Measurements from ENCODE around the gene GMPR2. TPM values are rescaled to one million over a fixed set of nuclear protein-coding genes. Genes with fewer than 3 reads are reported as not detected.
A peak's percentile ranks its signal among the peaks of the same experiment; 100 is the strongest.

The GMPR2 gene
- total RNA-seq (10 to 100 TPM; 24.3 to 37.0 (median 28.6) TPM), polyA plus RNA-seq (10 to 100 TPM; 23.6 to 48.1 TPM)

DNA sequence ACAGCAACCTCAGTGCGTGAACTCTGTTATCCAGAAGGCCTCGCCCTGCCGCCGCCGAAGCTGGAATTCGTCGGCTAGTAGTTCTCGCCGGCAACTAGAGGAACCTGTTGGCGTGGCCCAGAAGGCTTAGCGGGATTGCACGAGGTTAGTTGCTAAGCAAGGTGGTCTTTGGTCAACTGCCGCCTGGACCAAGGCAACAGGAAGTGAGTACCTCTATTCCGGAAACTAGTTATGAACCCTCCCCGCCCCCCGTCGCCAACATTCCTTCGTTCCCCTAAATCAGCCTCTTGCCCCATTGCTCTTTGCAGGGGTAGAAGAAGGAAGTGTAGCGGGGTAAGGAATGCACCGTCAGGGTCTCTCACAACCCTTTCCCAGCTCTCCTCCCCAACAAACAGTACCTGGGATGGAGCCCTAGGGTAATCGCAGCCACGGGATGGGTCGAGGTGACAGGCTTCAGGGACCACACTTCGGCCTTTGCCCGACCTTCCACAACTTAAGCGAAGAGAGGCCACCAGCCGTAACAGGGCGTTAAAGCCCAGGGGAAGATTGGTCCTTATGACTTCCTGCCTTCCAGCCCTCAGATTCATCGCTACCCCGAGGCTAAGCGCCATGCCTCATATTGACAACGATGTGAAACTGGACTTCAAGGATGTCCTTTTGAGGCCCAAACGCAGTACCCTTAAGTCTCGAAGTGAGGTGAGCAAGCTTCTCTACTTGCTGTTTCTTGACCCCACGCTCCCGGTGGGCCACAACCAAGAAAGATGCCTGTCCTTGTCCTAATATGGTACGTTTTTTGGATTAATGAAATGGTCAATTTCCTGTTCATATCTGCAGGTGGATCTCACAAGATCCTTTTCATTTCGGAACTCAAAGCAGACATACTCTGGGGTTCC, at the start of gene GMPR2:
TSS of gene GMPR2 (plus strand) at position 285 of the 893 bp plus-strand sequence. CDS start at position 610, 325 bp downstream.
- H3K36me3 ChIP-seq = peaks cover 5 to 19% (median 11%) of the 10 kb centered on the region in 3 donors
- intact Hi-C loops (cut with DNase I) = no loop called here
- H3K27ac ChIP-seq = peak within 1 kb of the TSS; percentile 67 to 89 (median 76)
- H3K4me3 ChIP-seq = peak within 1 kb of the TSS; percentile 33 to 95 (median 76)
- 2 to 3% methylated on average over 37 to 38 of the region's 38 CpGs for WGBS, 2 donors
- H3K4me1 ChIP-seq = peaks cover 7 to 17% (median 13%) of the 10 kb centered on the region in 3 donors
- TF ChIP-seq, protein P1, sequence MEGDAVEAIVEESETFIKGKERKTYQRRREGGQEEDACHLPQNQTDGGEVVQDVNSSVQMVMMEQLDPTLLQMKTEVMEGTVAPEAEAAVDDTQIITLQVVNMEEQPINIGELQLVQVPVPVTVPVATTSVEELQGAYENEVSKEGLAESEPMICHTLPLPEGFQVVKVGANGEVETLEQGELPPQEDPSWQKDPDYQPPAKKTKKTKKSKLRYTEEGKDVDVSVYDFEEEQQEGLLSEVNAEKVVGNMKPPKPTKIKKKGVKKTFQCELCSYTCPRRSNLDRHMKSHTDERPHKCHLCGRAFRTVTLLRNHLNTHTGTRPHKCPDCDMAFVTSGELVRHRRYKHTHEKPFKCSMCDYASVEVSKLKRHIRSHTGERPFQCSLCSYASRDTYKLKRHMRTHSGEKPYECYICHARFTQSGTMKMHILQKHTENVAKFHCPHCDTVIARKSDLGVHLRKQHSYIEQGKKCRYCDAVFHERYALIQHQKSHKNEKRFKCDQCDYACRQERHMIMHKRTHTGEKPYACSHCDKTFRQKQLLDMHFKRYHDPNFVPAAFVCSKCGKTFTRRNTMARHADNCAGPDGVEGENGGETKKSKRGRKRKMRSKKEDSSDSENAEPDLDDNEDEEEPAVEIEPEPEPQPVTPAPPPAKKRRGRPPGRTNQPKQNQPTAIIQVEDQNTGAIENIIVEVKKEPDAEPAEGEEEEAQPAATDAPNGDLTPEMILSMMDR (IDR thresholded peaks at IDR 0.05) = no peak
- DNase-seq = no peak
- no peaks in the 10 kb centered on the region for H3K9me3 ChIP-seq
- no peak for FAIRE-seq
- H3K27me3 ChIP-seq = no peaks in the 10 kb centered on the region
- peak; percentile 52 to 70 (median 64) for ATAC-seq

DNA sequence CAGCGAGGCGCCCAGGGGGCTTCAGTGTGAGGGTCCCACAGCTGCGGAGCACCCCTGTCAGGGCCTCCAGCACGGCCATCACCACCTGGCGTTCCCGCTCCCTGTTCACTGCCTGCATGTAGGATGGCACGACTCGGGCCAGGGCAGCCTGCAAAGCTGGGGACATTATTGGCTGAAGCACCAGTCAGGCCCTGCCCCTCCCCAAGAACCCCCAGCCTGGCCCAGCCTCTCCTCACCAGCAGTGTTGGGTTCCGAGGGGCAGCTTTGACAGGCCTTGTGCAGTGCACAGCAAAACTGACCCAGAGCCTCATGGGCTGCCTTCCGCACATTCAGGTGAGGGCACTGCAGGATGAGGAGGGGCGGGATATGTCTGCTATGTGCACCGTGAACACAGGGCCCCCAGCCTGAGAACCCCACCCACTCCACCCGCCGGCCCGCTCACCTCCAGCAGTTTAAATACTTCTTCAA, 49.7 kb upstream of the GMPR2 start:
- no peak for ATAC-seq
- peaks cover 0 to 8% (median 5%) of the 10 kb centered on the region in 3 donors for H3K4me1 ChIP-seq
- peak in 1 of 6 donors; percentile 63 for DNase-seq
- H3K4me3 ChIP-seq = no peak overlapping the region
- H3K9me3 ChIP-seq = no peaks in the 10 kb centered on the region
- peaks cover 3 to 63% (median 38%) of the 10 kb centered on the region in 3 donors for H3K36me3 ChIP-seq
- intact Hi-C loops (cut with DNase I) = no loop called here
- WGBS, 2 donors = 87 to 94% methylated on average over 15 of the region's 15 CpGs
- TF ChIP-seq, protein P1 (IDR thresholded peaks at IDR 0.05) = no peak
- no peaks in the 10 kb centered on the region for H3K27me3 ChIP-seq
- no peak for FAIRE-seq
- H3K27ac ChIP-seq = no peak overlapping the region

DNA sequence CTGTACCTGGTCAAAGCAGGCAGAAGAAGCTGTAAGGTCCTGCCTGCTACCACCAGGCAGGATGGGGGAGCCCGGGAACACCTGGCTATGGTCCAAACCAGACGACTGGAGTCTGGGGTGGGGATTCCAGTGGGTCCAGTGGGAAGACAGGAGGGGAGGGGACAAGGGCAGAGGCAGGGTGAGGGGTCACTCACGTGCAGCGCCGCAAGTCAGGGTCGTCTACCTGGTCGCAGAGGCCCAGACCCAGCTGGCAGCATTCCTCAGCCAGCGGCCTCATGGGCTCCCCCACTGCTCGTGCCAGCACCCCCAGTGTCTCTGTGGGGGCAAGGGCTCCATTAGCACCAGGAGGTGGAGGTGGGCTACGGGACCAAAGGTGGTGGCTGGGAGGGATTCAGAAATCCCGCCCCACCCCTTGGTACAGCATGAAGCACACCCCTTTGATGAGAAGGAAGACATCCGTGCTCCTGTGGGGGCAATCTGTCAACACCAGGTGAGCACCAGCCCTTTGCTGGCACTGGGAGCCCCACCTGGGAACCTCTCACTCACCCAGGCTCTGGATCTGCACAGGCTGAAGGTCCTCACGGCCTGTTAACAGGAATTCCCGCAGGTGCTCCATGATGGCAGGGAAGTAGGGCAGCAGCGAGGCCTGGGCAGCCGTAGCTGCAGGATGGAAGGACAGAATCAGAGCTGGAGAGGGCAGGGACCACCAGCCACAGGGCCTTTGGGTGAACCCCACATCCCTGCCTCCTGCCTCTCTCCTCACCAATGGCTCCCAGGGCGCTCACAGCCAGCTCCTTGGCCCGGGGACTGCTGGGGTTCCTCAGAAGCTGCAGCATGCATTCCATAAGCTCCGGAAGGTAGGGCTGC, 48.4 kb upstream of the GMPR2 start:
- WGBS, 2 donors = 86 to 87% methylated on average over 19 of the region's 19 CpGs
- no peak for FAIRE-seq

GRCh38 chr14:24185026-24185425, 47.7 kb upstream of the GMPR2 start:
- Histone ChIP-seq H3K9me3 (no peaks in the 10 kb centered on the region), H3K27ac (no peak overlapping the region), H3K27me3 (no peaks in the 10 kb centered on the region), H3K4me1 (peaks cover 0 to 11% (median 9%) of the 10 kb centered on the region in 3 donors), H3K36me3 (peaks cover 3 to 53% (median 34%) of the 10 kb centered on the region in 3 donors), H3K4me3 (no peak overlapping the region)
- intact Hi-C loops (cut with DNase I) = no loop called here
- DNase-seq (peak in 1 of 6 donors; percentile 26), FAIRE-seq (no peak), ATAC-seq (no peak)
- TF ChIP-seq, protein P1 (IDR thresholded peaks at IDR 0.05) = no peak
- 91 to 94% methylated on average over 7 of the region's 7 CpGs for WGBS, 2 donors

More for the DNA sequence above, 48.4 kb upstream of the GMPR2 start:
- intact Hi-C loops (cut with DNase I) = no loop called here
- H3K36me3 ChIP-seq = peaks cover 3 to 55% (median 38%) of the 10 kb centered on the region in 3 donors
- TF ChIP-seq, protein P1 (IDR thresholded peaks at IDR 0.05) = no peak
- no peak overlapping the region for H3K4me3 ChIP-seq
- no peak for ATAC-seq
- H3K27ac ChIP-seq = no peak overlapping the region
- DNase-seq = peak in 1 of 6 donors; percentile 66
- no peaks in the 10 kb centered on the region for H3K27me3 ChIP-seq
- H3K4me1 ChIP-seq = peaks cover 0 to 11% (median 9%) of the 10 kb centered on the region in 3 donors
- H3K9me3 ChIP-seq = no peaks in the 10 kb centered on the region

Measured in pancreas (tissue), 10 donors.